Left ventricle myocardium superior (tissue), 1 donor: ENCODE results near the gene RANBP1. TPM values are rescaled to one million over a fixed set of nuclear protein-coding genes. Genes with fewer than 3 reads are reported as not detected.
A peak's percentile ranks its signal among the peaks of the same experiment; 100 is the strongest.

ENCODE experiments used
- ATAC-seq: fragments of 200-7000 bp; cut with Tn5 transposase; one replicate; pipeline ENCODE4 v1.9.1; 2020; ENCODE audit warnings: mild to moderate bottlenecking, moderate library complexity
- DNase-seq: peaks from one replicate; pipeline ENCODE4 v3.0.0-alpha.2; 2020
- intact Hi-C: fragments of 100-400 bp; cut with micrococcal nuclease; formaldehyde crosslinking; loops from one replicate; pipeline ENCODE4 v1.11.0; 2022
- total RNA-seq: library from RNA; stranded (reverse); fragmentation: NEBNext Ultra II Directional; extraction: Animal tissue kit (Norgen Biotek cat#: 25700); gene quantifications from one replicate; pipeline ENCODE4 v1.2.1, GENCODE V29; 2021
- donor health status: DM: no; HTN: yes; CAD: no; lungs with severe emphysema.

Gene RANBP1
- total RNA-seq, 1 donor from 2014 or later = 36.6 TPM

GRCh38 chr22:20131859-20132685 is 16.2 kb downstream of the RANBP1 start:
- ATAC-seq = no peak
- peak; percentile 70 for DNase-seq
- intact Hi-C loops = no loop called here

DNA sequence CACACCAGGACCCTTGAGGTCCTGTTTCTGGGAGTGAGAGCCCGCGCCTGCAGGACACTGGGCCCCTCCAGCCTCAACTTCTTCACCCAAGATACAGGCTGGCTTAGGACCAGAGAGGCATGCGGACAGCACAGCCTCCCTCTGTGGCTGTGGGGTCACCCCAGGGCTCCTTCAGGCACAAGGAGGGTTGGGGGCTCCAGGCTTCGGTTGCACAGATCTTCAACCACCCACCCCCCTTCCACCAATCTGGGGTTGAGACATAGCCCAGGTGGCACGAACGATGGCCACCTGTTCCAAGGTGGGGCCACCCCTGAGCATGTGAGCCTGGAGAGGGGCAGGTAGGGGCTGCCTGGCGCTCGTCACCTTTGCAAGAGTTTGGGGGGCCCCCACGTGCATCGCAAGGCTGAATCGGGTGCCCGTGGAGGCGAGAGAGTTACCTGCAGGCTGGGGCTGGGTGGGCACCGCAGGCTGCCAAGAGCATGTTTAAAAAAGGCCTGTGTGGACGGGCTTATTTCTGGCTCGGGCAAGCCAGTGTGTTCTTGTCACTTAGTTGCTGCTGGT is 16.9 kb downstream of the RANBP1 start:
- intact Hi-C loops = no loop called here
- no peak for ATAC-seq
- DNase-seq = no peak

GRCh38 chr22:20133930-20134549 is 18.1 kb downstream of the RANBP1 start:
- intact Hi-C loops = no loop called here
- ATAC-seq = no peak

DNA sequence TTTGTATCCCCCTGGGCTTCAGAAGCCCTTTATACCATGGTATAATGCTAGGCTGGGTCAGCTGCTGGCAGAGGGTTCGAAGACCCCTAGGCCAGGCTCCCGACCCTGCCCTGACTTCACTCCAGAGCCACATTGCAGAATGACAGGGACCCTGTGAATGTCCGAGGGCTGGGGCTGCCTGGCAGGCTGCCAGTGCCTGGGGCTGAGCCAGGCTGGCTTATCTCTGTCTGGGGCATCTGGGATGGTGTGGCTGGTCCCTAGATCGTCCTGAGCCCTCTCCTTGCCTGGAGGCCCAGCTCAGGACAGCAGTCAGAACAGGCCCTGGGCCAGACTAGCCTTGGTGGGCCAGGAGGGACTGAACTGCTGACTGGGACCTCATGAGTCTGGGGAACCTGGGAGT is 19.4 kb downstream of the RANBP1 start:
- intact Hi-C loops = no loop called here
- DNase-seq = no peak

More at GRCh38 chr22:20133930-20134549, 18.1 kb downstream of the RANBP1 start:
- DNase-seq = no peak

DNA sequence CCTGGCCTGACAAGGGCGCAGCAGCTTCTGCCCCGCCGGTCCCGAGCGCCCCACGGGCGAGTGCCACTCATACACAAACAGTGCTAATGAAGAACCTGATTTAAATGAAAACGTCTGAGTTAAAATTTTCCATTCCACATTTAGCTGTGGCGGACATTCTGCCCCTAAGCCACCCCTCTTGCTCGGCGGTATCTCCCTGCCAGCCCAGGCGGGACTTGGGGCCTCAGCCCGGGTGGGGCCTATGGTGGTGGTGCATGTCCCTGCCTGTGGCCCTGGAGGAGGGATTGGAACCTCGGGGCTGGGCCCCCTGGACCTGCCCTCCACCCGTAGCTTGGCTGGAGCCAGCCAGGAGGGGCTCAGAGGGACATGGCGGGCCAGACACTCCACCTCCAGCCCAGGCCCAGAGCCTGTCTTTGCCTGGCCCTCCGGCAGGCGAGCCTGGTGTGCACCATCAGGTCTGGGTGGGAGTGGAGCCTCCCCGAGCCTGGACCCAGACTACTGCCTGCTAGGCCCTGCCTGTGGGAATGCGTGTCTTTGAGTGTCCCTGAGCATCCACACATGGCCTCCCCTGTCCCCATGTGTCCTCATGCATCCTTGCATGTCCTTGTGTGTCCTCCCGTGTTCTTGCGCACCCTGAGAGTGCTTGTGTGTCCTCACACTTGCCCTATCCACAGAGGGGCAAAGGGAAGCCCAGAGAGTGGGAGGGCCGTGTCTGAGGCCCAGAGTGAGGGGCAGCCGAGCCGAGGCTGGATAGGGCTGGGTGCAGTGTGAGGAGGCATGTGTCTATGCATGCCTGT is 20.1 kb downstream of the RANBP1 start:
- DNase-seq (no peak), ATAC-seq (no peak)
- intact Hi-C loops = no loop called here

More for the DNA sequence above, 19.4 kb downstream of the RANBP1 start:
- ATAC-seq = no peak

- ATAC-seq (no peak), DNase-seq (no peak)
- intact Hi-C loops = no loop called here
Measured at GRCh38 chr22:20136603-20136873, 20.6 kb downstream of the RANBP1 start.

- intact Hi-C loops = no loop called here
- ATAC-seq (no peak), DNase-seq (no peak)
Measured at GRCh38 chr22:20137113-20137512, 21.2 kb downstream of the RANBP1 start.

- DNase-seq = peak; percentile 81
- peak; percentile 79 for ATAC-seq
- intact Hi-C loops = no loop called here
Measured at GRCh38 chr22:20137671-20138416, 21.9 kb downstream of the RANBP1 start.

DNA sequence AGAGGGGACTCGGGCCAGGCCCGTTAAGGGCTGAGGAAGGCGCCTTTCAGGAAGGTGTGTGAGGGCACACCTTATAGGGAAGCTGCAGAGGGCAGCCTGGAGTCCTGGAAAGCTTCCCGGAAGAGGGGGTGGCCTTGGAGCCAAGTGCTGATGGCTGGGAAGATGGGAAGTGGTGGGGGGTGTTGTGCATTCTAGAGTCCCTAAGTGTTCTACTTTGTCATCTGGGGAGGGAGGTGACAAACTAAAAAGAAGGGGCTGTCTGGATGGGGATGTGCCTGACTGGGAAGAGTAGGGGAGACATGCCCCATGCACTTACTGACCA is 22.5 kb downstream of the RANBP1 start:
- ATAC-seq (peak; percentile 45), DNase-seq (no peak)
- intact Hi-C loops = no loop called here

DNA sequence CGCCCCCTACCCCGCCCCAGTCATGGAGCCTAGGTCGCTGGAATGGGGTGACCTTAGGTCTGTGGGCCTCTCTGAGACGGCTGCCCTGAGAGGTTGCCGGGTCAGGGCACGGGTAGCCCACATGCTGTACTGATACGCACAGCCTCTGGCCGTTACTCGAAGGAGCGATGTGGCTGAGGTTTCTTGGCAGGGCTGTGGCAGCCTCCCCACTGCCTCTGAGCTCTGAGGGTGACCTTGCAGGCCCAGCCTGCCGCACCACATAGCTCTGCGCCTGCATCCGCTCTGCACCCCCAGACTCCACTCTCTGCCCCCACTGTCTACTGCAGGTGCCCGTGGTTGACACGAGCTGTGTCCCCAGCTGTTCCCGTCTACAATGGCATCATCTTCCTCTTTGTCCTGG is 23.0 kb downstream of the RANBP1 start:
- peak; percentile 10 for ATAC-seq
- intact Hi-C loops = no loop called here
- no peak for DNase-seq

GRCh38 chr22:20139391-20140106 is 23.6 kb downstream of the RANBP1 start:
- ATAC-seq (no peak), DNase-seq (no peak)
- intact Hi-C loops = no loop called here

- intact Hi-C loops = no loop called here
- ATAC-seq (no peak), DNase-seq (no peak)
Measured at GRCh38 chr22:20140107-20140445, 24.2 kb downstream of the RANBP1 start.

- intact Hi-C loops = no loop called here
- DNase-seq (no peak), ATAC-seq (no peak)
Measured at GRCh38 chr22:20140521-20140964, 24.6 kb downstream of the RANBP1 start.

GRCh38 chr22:20141186-20142077 is 25.5 kb downstream of the RANBP1 start:
- DNase-seq (no peak), ATAC-seq (no peak)
- intact Hi-C loops = no loop called here

DNA sequence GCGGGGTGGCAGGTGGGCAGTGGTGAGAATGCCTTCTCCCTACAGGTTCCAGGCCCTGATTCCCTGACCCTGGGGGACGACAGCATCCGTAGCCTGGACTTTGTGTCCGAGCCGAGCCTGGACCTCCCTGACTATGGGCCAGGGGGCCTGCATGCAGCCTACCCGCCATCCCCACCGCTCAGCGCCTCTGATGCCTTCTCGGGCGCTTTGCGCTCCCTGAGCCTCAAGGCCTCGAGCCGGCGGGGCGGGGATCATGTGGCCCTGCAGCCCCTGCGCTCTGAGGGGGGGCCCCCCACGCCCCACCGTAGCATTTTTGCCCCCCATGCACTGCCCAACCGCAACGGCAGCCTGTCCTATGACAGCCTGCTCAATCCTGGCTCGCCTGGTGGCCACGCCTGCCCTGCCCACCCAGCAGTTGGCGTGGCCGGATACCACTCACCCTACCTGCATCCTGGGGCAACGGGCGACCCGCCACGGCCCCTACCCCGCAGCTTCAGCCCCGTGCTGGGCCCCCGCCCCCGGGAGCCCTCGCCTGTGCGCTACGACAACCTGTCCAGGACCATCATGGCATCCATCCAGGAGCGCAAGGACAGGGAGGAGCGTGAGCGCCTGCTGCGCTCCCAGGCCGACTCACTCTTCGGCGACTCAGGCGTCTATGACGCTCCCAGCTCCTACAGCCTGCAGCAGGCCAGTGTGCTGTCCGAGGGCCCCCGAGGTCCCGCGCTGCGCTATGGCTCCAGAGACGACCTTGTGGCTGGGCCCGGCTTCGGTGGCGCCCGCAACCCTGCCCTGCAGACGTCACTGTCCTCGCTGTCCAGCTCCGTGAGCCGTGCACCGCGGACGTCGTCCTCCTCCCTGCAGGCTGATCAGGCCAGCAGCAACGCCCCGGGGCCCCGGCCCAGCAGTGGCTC is 27.1 kb downstream of the RANBP1 start:
- ATAC-seq = no peak
- DNase-seq = no peak
- intact Hi-C loops = no loop called here

- intact Hi-C loops = no loop called here
- ATAC-seq = no peak
- DNase-seq = no peak
Measured at GRCh38 chr22:20143883-20144665, 28.2 kb downstream of the RANBP1 start.
